CD4-positive, alpha-beta T cell (primary cell): Measurements from ENCODE around the gene CNPY2. TPM values are rescaled to one million over a fixed set of nuclear protein-coding genes. Genes with fewer than 3 reads are reported as not detected.

ENCODE experiments used
- ATAC-seq: fragments of 200-7000 bp; cut with Tn5 transposase; one replicate; pipeline ENCODE4 v1.10.0; 2022; ENCODE audit warnings: mild to moderate bottlenecking; ENCODE audit not compliant: poor library complexity
- CTCF ChIA-PET: fragments of 350-600 bp; sonication (Branson Sonifier 250); formaldehyde crosslinking; loops from one replicate; lab custom pipeline; 2021; ENCODE audit warnings: antibody characterized with exemption, inconsistent platforms; lab: Charles Lee
- POLR2A ChIA-PET: fragments of 350-600 bp; sonication (Branson Sonifier 250); formaldehyde crosslinking; loops from one replicate; lab custom pipeline; 2021; ENCODE audit warnings: antibody characterized with exemption, inconsistent platforms; lab: Charles Lee
- DNase-seq, 14 experiments: peaks; one replicate each; pipeline ENCODE4 v3.0.0-alpha.2; 2013 to 2020; ENCODE audit warnings: mixed read lengths in 2 of 14
- H3K27ac ChIP-seq, 2 donors: one replicate each; pipeline versions ENCODE4 v1.5.1 to v1.7.0; 2013; ENCODE audit warnings: low read length in 2 of 2, low read depth in 1 of 2, mild to moderate bottlenecking in 1 of 2
- H3K27me3 ChIP-seq, 2 experiments: 1 replicate in 1 of 2; 2 replicates in 1 of 2; pipeline versions ENCODE4 v1.6.1 to v1.7.0; 2013; ENCODE audit warnings: low read length in 2 of 2, control low read depth in 1 of 2, mild to moderate bottlenecking in 1 of 2, moderate library complexity in 1 of 2; ENCODE audit not compliant: insufficient read depth in 2 of 2, control insufficient read depth in 1 of 2
- H3K36me3 ChIP-seq: one replicate; pipeline ENCODE4 v1.6.1; 2013; ENCODE audit warnings: low read length, control low read depth; ENCODE audit not compliant: insufficient read depth
- H3K4me1 ChIP-seq: one replicate; pipeline ENCODE4 v1.6.1; 2013; ENCODE audit warnings: low read length, control low read depth; ENCODE audit not compliant: insufficient read depth
- H3K4me3 ChIP-seq: one replicate; pipeline ENCODE4 v1.5.1; 2013; ENCODE audit warnings: mild to moderate bottlenecking, low read length, moderate library complexity
- H3K9me3 ChIP-seq, 2 experiments: 1 replicate in 1 of 2; 2 replicates in 1 of 2; pipeline versions ENCODE4 v1.6.1 to v1.7.0; 2013; ENCODE audit warnings: low read length in 2 of 2, mild to moderate bottlenecking in 2 of 2, control low read depth in 1 of 2, moderate library complexity in 1 of 2; ENCODE audit not compliant: control insufficient read depth in 1 of 2, insufficient read depth in 1 of 2
- H3K27ac Mint-ChIP-seq: one replicate; pipeline ENCODE4 v1.8.0; 2020; ENCODE audit warnings: mixed read lengths
- H3K27me3 Mint-ChIP-seq: one replicate; pipeline ENCODE4 v1.8.0; 2021; ENCODE audit warnings: mixed read lengths
- H3K36me3 Mint-ChIP-seq: one replicate; pipeline ENCODE4 v1.8.0; 2021; ENCODE audit warnings: low read depth, mixed read lengths
- H3K4me1 Mint-ChIP-seq: one replicate; pipeline ENCODE4 v1.8.0; 2021; ENCODE audit warnings: low read depth, mixed read lengths
- H3K4me3 Mint-ChIP-seq: one replicate; pipeline ENCODE4 v1.8.0; 2020; ENCODE audit warnings: mild to moderate bottlenecking, mixed read lengths
- H3K9me3 Mint-ChIP-seq: one replicate; pipeline ENCODE4 v1.8.0; 2020; ENCODE audit warnings: mixed read lengths
- CTCF ChIP-seq: fragments of 200-600 bp; IDR thresholded peaks from one replicate; pipeline ENCODE4 v1.8.0; 2022; ENCODE audit warnings: antibody characterized with exemption, mild to moderate bottlenecking
- intact Hi-C, 2 experiments: fragments of 100-400 bp; cut with DNase I in 1 of 2; cut with micrococcal nuclease in 1 of 2; formaldehyde crosslinking; loops; one replicate each; pipeline versions ENCODE4 v1.15.1 to v1.9.0; 2023 to 2025; cut with DNase I, micrococcal nuclease
- total RNA-seq, 174 experiments: library from RNA in 2 of 174; stranded (reverse) in 2 of 174; gene quantifications; one replicate each; pipeline ENCODE4 v1.2.3 and lab custom pipeline; 2021 to 2026

Gene CNPY2
- total RNA-seq, 2 experiments from 2014 or later = 30.5 to 33.4 TPM

GRCh38 chr12:56299308-56299852 lies 16.4 kb downstream of the CNPY2 start:
- POLR2A ChIA-PET = interaction anchor here (0.6 to 3.6 kb wide), 20 partner anchors 8 to 482 kb away, joined by 3 to 31 read pairs (median 4); partner anchors contain the start of genes ANKRD52, CNPY2, COQ10A and ORMDL2
- peaks cover 59% of the 10 kb centered on the region for H3K4me1 ChIP-seq
- H3K36me3 Mint-ChIP-seq = peaks cover 50% of the 10 kb centered on the region

GRCh38 chr12:56298828-56299227 lies 17.0 kb downstream of the CNPY2 start:
- TF ChIP-seq CTCF = no peak
- H3K27me3 ChIP-seq = no peaks in the 10 kb centered on the region
- Mint-ChIP-seq H3K36me3 (peaks cover 53% of the 10 kb centered on the region), H3K4me1 (peaks cover 72% of the 10 kb centered on the region), H3K4me3 (peak overlapping the region; percentile 98), H3K27ac (peak overlapping the region; percentile 97), H3K27me3 (no peaks in the 10 kb centered on the region), H3K9me3 (no peaks in the 10 kb centered on the region)
- peak overlapping the region; percentile 72 for H3K4me3 ChIP-seq
- ATAC-seq = no peak
- H3K9me3 ChIP-seq = no peaks in the 10 kb centered on the region
- intact Hi-C loops = loop anchor here in 1 of 2 experiments (2.0 kb wide), 3 partner anchors 32 to 108 kb away; partner anchors contain the start of genes ANKRD52 and COQ10A
- DNase-seq = no peak
- peaks cover 17% of the 10 kb centered on the region for H3K36me3 ChIP-seq
- H3K27ac ChIP-seq = peak overlapping the region; percentile 91 to 96
- ChIA-PET CTCF (interaction anchor here (1.0 to 4.5 kb wide), 6 partner anchors 10 to 166 kb away, joined by 3 to 20 read pairs (median 4); partner anchors contain the start of genes ANKRD52, CNPY2 and SMARCC2), POLR2A (interaction anchor here (0.6 to 3.6 kb wide), 15 partner anchors 10 to 482 kb away, joined by 3 to 31 read pairs (median 4); partner anchors contain the start of genes ANKRD52, CNPY2, COQ10A and ORMDL2)
- peaks cover 59% of the 10 kb centered on the region for H3K4me1 ChIP-seq

More at GRCh38 chr12:56299308-56299852, 16.4 kb downstream of the CNPY2 start:
- H3K9me3 ChIP-seq = no peaks in the 10 kb centered on the region
- intact Hi-C loops = loop anchor here in 1 of 2 experiments (2.0 kb wide), 3 partner anchors 33 to 109 kb away; partner anchors contain the start of genes ANKRD52 and COQ10A
- peak; percentile 27 for ATAC-seq
- H3K4me3 ChIP-seq = peak overlapping the region; percentile 72
- Mint-ChIP-seq H3K27ac (peak overlapping the region; percentile 97), H3K4me1 (peaks cover 68% of the 10 kb centered on the region), H3K27me3 (no peaks in the 10 kb centered on the region), H3K4me3 (peak overlapping the region; percentile 98), H3K9me3 (no peaks in the 10 kb centered on the region)
- no peak for TF ChIP-seq CTCF
- H3K27me3 ChIP-seq = no peaks in the 10 kb centered on the region
- peak overlapping the region; percentile 91 to 96 for H3K27ac ChIP-seq
- peak in 7 of 14 experiments; percentile 3 to 68 (median 20) for DNase-seq
- CTCF ChIA-PET = interaction anchor here (0.6 to 4.5 kb wide), 8 partner anchors 8 to 259 kb away, joined by 3 to 20 read pairs (median 3); partner anchors contain the start of genes ANKRD52, CNPY2 and SMARCC2
- peaks cover 16% of the 10 kb centered on the region for H3K36me3 ChIP-seq

- H3K27ac ChIP-seq = no peak overlapping the region
- Mint-ChIP-seq H3K27ac (peak overlapping the region; percentile 59), H3K36me3 (peaks cover 58% of the 10 kb centered on the region), H3K4me3 (peak overlapping the region; percentile 71), H3K4me1 (peaks cover 77% of the 10 kb centered on the region), H3K9me3 (no peaks in the 10 kb centered on the region), H3K27me3 (no peaks in the 10 kb centered on the region)
- no peak overlapping the region for H3K4me3 ChIP-seq
- intact Hi-C loops = no loop called here
- ATAC-seq (no peak), DNase-seq (no peak)
- ChIA-PET CTCF (interaction anchor here (0.6 to 4.5 kb wide), 2 partner anchors 39 to 148 kb away, joined by 3 to 20 read pairs; partner anchors contain the start of gene ANKRD52), POLR2A (interaction anchor here (3.6 kb wide), 1 partner anchor 19 kb away, joined by 31 read pairs; the partner anchor contains the start of gene CNPY2)
- no peaks in the 10 kb centered on the region for H3K27me3 ChIP-seq
- no peaks in the 10 kb centered on the region for H3K9me3 ChIP-seq
- TF ChIP-seq CTCF = no peak
- H3K36me3 ChIP-seq = peaks cover 21% of the 10 kb centered on the region
- peaks cover 59% of the 10 kb centered on the region for H3K4me1 ChIP-seq
These were observed 18.4 kb downstream of the CNPY2 start for GRCh38 chr12:56297400-56297799.
